Fibroblast of lung (primary cell): ENCODE measurements around the gene FEZF2. TPM values are rescaled to one million over a fixed set of nuclear protein-coding genes. Genes with fewer than 3 reads are reported as not detected.

Experiments used
- DNase-seq, 2 donors: peaks; one replicate each; pipeline versions ENCODE4 v3.0.0 to v3.0.0-alpha.2; 2010; ENCODE audit warnings: low read depth in 2 of 2
- H2AFZ ChIP-seq: 2 replicates; pipeline ENCODE4 v1.5.1; 2012; ENCODE audit warnings: low read length, control low read depth, inconsistent platforms
- H3K27ac ChIP-seq: 2 replicates; pipeline ENCODE4 v1.5.1; 2011; ENCODE audit warnings: low read length, control low read depth; ENCODE audit not compliant: insufficient read depth
- H3K27me3 ChIP-seq: 2 replicates; pipeline ENCODE4 v1.5.1; 2011; ENCODE audit warnings: mild to moderate bottlenecking, low read length; ENCODE audit not compliant: control insufficient read depth, insufficient read depth
- H3K36me3 ChIP-seq: 2 replicates; pipeline ENCODE4 v1.5.1; 2011; ENCODE audit warnings: low read length; ENCODE audit not compliant: control insufficient read depth, insufficient read depth
- H3K4me1 ChIP-seq: 2 replicates; pipeline ENCODE4 v1.5.1; 2011; ENCODE audit warnings: low read length; ENCODE audit not compliant: control insufficient read depth, insufficient read depth; ENCODE audit errors: extremely low read depth
- H3K4me2 ChIP-seq: 2 replicates; pipeline ENCODE4 v1.5.1; 2011; ENCODE audit warnings: low read length, control low read depth; ENCODE audit not compliant: insufficient read depth; ENCODE audit errors: extremely low read depth
- H3K4me3 ChIP-seq, 4 experiments: fragments of 200-600 bp in 1 of 4; sonication (generic) in 1 of 4; replicated peaks in 1 of 4; 2 replicates each; pipeline ENCODE4 v1.5.1; 2011 to 2016; ENCODE audit warnings: low read length in 4 of 4, low read depth in 3 of 4, mild to moderate bottlenecking in 3 of 4, control low read depth in 2 of 4, inconsistent platforms in 1 of 4, mixed read lengths in 1 of 4; ENCODE audit not compliant: insufficient read depth in 1 of 4; ENCODE audit errors: control extremely low read depth in 1 of 4
- H3K79me2 ChIP-seq: 2 replicates; pipeline ENCODE4 v1.5.1; 2012; ENCODE audit warnings: mild to moderate bottlenecking, low read length, inconsistent platforms; ENCODE audit not compliant: control insufficient read depth, insufficient read depth
- H3K9ac ChIP-seq: 2 replicates; pipeline ENCODE4 v1.5.1; 2011; ENCODE audit warnings: mild to moderate bottlenecking, low read length, control low read depth; ENCODE audit not compliant: insufficient read depth
- H3K9me3 ChIP-seq: 2 replicates; pipeline ENCODE4 v1.5.1; 2012; ENCODE audit warnings: low read depth, low read length; ENCODE audit not compliant: control insufficient read depth, insufficient read depth
- H4K20me1 ChIP-seq: 2 replicates; pipeline ENCODE4 v1.5.1; 2011; ENCODE audit warnings: low read length; ENCODE audit not compliant: control insufficient read depth, insufficient read depth; ENCODE audit errors: extremely low read depth
- EZH2 ChIP-seq: IDR thresholded peaks from 2 replicates; pipeline ENCODE4 v1.5.1; 2012; ENCODE audit warnings: low read length, control low read depth, mild to moderate bottlenecking; ENCODE audit errors: missing control alignments
- polyA plus RNA-seq, 2 donors: library from polyadenylated mRNA; depleted of rRNA in 1 of 2; stranded (reverse) in 1 of 2; unstranded in 1 of 2; fragments of >200 nt; gene quantifications; 2 replicates each; pipeline ENCODE4 v1.2.1, GENCODE V29; 2011 to 2012; ENCODE audit warnings: missing spikeins in 1 of 2
- total RNA-seq: library from RNA; depleted of rRNA; stranded (reverse); fragments of >200 nt; gene quantifications from 2 replicates; pipeline ENCODE4 v1.2.1, GENCODE V29; 2014
- TF ChIP-seq, protein P1 (sequence below), 2 donors: IDR thresholded peaks in 1 of 2; conservative IDR thresholded peaks in 1 of 2; 1 replicate in 1 of 2; 2 replicates in 1 of 2; pipeline ENCODE4 v1.5.1; 2011 to 2012; ENCODE audit warnings: low read length in 2 of 2, control low read depth in 1 of 2, inconsistent platforms in 1 of 2, low read depth in 1 of 2, mild to moderate bottlenecking in 1 of 2

The FEZF2 gene
- total and polyA plus RNA-seq, 2 donors (not counting 1 experiment from before 2014, with no cell fraction given): not detected

DNA sequence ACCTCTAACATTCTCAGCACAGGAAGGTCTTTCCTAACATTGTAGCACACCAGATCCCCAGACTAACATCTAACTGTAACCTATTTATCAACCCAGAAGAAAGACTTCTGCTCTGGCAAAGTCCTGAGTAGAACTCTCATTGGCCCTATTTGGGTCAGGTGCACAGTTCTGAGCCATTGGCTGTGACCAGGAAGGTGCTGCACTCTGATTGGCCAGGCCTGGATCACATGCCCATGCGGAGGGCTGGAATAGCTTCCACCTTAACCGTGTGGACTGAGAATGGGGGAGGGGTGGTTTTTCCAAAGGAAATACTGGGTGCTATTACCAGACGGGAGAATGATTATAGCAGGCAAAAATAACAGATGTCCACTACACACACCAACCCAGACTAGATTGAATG lies 11.5 kb downstream of the FEZF2 start:
- H3K4me1 ChIP-seq: no peaks in the 10 kb centered on the region
- no peaks in the 10 kb centered on the region for H3K79me2 ChIP-seq
- peaks cover 12% of the 10 kb centered on the region for H3K27me3 ChIP-seq
- H4K20me1 ChIP-seq: no peaks in the 10 kb centered on the region
- no peak overlapping the region for H2AFZ ChIP-seq
- H3K36me3 ChIP-seq: no peaks in the 10 kb centered on the region
- no peak overlapping the region for H3K27ac ChIP-seq
- no peak overlapping the region for H3K4me2 ChIP-seq
- TF ChIP-seq, protein P1, sequence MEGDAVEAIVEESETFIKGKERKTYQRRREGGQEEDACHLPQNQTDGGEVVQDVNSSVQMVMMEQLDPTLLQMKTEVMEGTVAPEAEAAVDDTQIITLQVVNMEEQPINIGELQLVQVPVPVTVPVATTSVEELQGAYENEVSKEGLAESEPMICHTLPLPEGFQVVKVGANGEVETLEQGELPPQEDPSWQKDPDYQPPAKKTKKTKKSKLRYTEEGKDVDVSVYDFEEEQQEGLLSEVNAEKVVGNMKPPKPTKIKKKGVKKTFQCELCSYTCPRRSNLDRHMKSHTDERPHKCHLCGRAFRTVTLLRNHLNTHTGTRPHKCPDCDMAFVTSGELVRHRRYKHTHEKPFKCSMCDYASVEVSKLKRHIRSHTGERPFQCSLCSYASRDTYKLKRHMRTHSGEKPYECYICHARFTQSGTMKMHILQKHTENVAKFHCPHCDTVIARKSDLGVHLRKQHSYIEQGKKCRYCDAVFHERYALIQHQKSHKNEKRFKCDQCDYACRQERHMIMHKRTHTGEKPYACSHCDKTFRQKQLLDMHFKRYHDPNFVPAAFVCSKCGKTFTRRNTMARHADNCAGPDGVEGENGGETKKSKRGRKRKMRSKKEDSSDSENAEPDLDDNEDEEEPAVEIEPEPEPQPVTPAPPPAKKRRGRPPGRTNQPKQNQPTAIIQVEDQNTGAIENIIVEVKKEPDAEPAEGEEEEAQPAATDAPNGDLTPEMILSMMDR (conservative IDR thresholded peaks at IDR 0.05 in 1 of 2, IDR thresholded peaks at IDR 0.05 in 1 of 2; ENCODE audit: low read depth in 1 of 2, low read length in 2 of 2): no peak
- TF ChIP-seq EZH2: no peak
- DNase-seq: no peak
- H3K9ac ChIP-seq: no peak overlapping the region
- H3K9me3 ChIP-seq: no peaks in the 10 kb centered on the region
- H3K4me3 ChIP-seq: no peak overlapping the region

DNA sequence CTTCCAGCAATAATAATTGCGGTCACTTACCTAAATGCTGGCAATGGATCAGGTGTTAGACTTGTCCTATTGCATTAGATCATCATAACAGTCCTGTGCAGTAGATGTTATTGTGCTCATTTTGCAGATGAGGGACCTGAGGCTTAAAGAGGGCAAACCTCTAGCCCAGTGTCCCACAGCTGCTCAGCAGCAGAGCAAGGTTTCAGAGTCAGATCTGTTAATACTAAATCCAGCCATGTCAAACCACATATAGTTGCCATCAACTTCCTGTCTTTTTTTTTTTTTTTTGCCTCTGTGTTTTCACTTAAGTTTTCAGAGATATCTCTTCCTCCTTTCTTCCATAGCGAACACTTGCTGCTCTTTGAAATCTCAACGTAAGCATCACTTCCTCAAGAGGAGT lies 12.1 kb downstream of the FEZF2 start:
- peaks cover 10% of the 10 kb centered on the region for H3K27me3 ChIP-seq
- TF ChIP-seq, protein P1 (conservative IDR thresholded peaks at IDR 0.05 in 1 of 2, IDR thresholded peaks at IDR 0.05 in 1 of 2; ENCODE audit: low read depth in 1 of 2, low read length in 2 of 2): no peak
- TF ChIP-seq EZH2: no peak
- no peak overlapping the region for H3K27ac ChIP-seq
- H3K4me1 ChIP-seq: no peaks in the 10 kb centered on the region
- no peak overlapping the region for H3K4me2 ChIP-seq
- H3K9ac ChIP-seq: no peak overlapping the region
- H3K9me3 ChIP-seq: no peaks in the 10 kb centered on the region
- no peaks in the 10 kb centered on the region for H3K36me3 ChIP-seq
- DNase-seq: no peak
- H3K79me2 ChIP-seq: no peaks in the 10 kb centered on the region
- no peaks in the 10 kb centered on the region for H4K20me1 ChIP-seq
- no peak overlapping the region for H2AFZ ChIP-seq
- H3K4me3 ChIP-seq: no peak overlapping the region

DNA sequence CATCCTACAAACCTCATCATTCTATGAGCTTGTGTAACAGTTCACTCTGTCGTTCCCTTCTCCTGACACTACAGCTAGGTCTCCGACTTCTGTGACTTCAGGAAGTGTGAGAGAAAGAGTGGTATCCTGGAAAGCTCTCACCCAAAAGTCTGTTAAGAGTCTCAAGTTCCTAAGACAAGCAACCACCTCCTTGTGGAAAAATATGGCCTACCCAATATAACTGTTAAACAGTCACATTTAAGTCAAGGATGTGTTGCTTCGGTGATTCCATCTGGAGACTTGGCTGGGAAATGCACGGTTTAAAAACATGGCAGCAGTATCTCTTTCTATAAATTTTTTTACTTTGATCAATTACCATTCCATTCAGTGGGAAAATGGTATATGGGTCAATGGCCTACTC lies 13.8 kb downstream of the FEZF2 start:
- Histone ChIP-seq H2AFZ (no peak overlapping the region), H3K4me3 (no peak overlapping the region), H3K9me3 (no peaks in the 10 kb centered on the region), H3K27me3 (peaks cover 3% of the 10 kb centered on the region), H3K4me1 (no peaks in the 10 kb centered on the region), H3K4me2 (no peak overlapping the region), H3K79me2 (no peaks in the 10 kb centered on the region), H4K20me1 (no peaks in the 10 kb centered on the region), H3K36me3 (no peaks in the 10 kb centered on the region), H3K27ac (no peak overlapping the region), H3K9ac (no peak overlapping the region)
- no peak for TF ChIP-seq EZH2
- TF ChIP-seq, protein P1 (conservative IDR thresholded peaks at IDR 0.05 in 1 of 2, IDR thresholded peaks at IDR 0.05 in 1 of 2; ENCODE audit: low read depth in 1 of 2, low read length in 2 of 2): no peak
- no peak for DNase-seq
